AG04449 (cell line): ENCODE results near the gene SPAG8.

Experiments
- CTCF ChIA-PET: fragments of 350-600 bp; formaldehyde crosslinking; extraction: SDS; loops from one replicate; lab custom pipeline; 2021; ENCODE audit warnings: antibody characterized with exemption; lab: Yijun Ruan, JAX
- POLR2A ChIA-PET: fragments of 400-600, 350-600 bp; formaldehyde crosslinking; extraction: SDS; loops from one replicate; lab custom pipeline; 2020; ENCODE audit warnings: antibody characterized with exemption, inconsistent platforms; lab: Yijun Ruan, JAX
- DNase-seq: peaks from one replicate; pipeline ENCODE4 v3.0.0-alpha.2; 2010; ENCODE audit warnings: low read depth, low spot score
- H3K4me3 ChIP-seq: 2 replicates; pipeline ENCODE4 v1.5.1; 2011; ENCODE audit warnings: low read depth, mild to moderate bottlenecking, control low read depth, low read length
- CTCF ChIP-seq: IDR thresholded peaks from one replicate; pipeline ENCODE4 v1.5.1; 2011; ENCODE audit warnings: mild to moderate bottlenecking, moderate library complexity, low read length, control low read depth, inconsistent platforms; ENCODE audit not compliant: insufficient read depth; ENCODE audit errors: missing control alignments

Gene SPAG8

GRCh38 chr9:35827486-35827885 is 15.4 kb upstream of the SPAG8 start:
- no peak for TF ChIP-seq CTCF
- CTCF ChIA-PET, result interaction anchor here (2.1 to 8.0 kb wide), 11 partner anchors 11 to 118 kb away, joined by 9 to 163 read pairs (median 36); partner anchors contain the start of genes HINT2, HRCT1, NPR2 and SPAAR
- POLR2A ChIA-PET, result no interaction called here
- no peak overlapping the region for H3K4me3 ChIP-seq
- no peak for DNase-seq

- ChIA-PET POLR2A (interaction anchor here (0.5 to 0.6 kb wide), 2 partner anchors 36 to 337 kb away, joined by 3 to 4 read pairs; no protein-coding TSS in a partner anchor), CTCF (interaction anchor here (0.8 to 8.0 kb wide), 52 partner anchors 10 to 275 kb away, joined by 3 to 163 read pairs (median 5); partner anchors contain the start of genes HINT2, HRCT1, MSMP and NPR2)
- no peak overlapping the region for H3K4me3 ChIP-seq
- peak; percentile 69 for TF ChIP-seq CTCF
- no peak for DNase-seq
These were observed 14.1 kb upstream of the SPAG8 start for GRCh38 chr9:35826071-35826701.

GRCh38 chr9:35822926-35823325 is 10.9 kb upstream of the SPAG8 start:
- ChIA-PET CTCF (interaction anchor here (0.7 to 8.0 kb wide), 7 partner anchors 10 to 88 kb away, joined by 3 to 163 read pairs (median 7); partner anchors contain the start of genes HINT2, NPR2 and SPAG8), POLR2A (no interaction called here)
- no peak for DNase-seq
- H3K4me3 ChIP-seq, result no peak overlapping the region
- TF ChIP-seq CTCF, result no peak

GRCh38 chr9:35820076-35820475 is 8.0 kb upstream of the SPAG8 start:
- H3K4me3 ChIP-seq, result no peak overlapping the region
- TF ChIP-seq CTCF, result no peak
- POLR2A ChIA-PET, result no interaction called here
- DNase-seq, result no peak
- CTCF ChIA-PET, result interaction anchor here (1.4 to 8.0 kb wide), 4 partner anchors 7 to 67 kb away, joined by 3 to 82 read pairs (median 10); partner anchors contain the start of genes HINT2 and SPAG8

- no peak for TF ChIP-seq CTCF
- H3K4me3 ChIP-seq, result no peak overlapping the region
- ChIA-PET POLR2A (no interaction called here), CTCF (no interaction called here)
- DNase-seq, result no peak
These were observed 6.3 kb upstream of the SPAG8 start for GRCh38 chr9:35818341-35818740.

GRCh38 chr9:35816708-35817107 is 4.6 kb upstream of the SPAG8 start:
- TF ChIP-seq CTCF, result no peak
- DNase-seq, result no peak
- POLR2A ChIA-PET, result no interaction called here
- CTCF ChIA-PET, result interaction anchor here (1.0 kb wide), 1 partner anchor 9 kb away, joined by 3 read pairs; no protein-coding TSS in a partner anchor
- no peak overlapping the region for H3K4me3 ChIP-seq
